GM19328 (cell line): ENCODE measurements around the gene ZRANB3.
"Not testable (repeated sequence)": the region's sequence is repeated elsewhere in the genome, so short reads cannot be mapped to it uniquely, and the experiment has no call there.

Experiments used
- ATAC-seq: cut with Tn5 transposase; IDR thresholded peaks from one replicate; pipeline ENCODE4 v1.9.1; 2021; ENCODE audit warnings: mild to moderate bottlenecking, moderate library complexity; ENCODE audit not compliant: unreplicated experiment

ZRANB3 gene

DNA sequence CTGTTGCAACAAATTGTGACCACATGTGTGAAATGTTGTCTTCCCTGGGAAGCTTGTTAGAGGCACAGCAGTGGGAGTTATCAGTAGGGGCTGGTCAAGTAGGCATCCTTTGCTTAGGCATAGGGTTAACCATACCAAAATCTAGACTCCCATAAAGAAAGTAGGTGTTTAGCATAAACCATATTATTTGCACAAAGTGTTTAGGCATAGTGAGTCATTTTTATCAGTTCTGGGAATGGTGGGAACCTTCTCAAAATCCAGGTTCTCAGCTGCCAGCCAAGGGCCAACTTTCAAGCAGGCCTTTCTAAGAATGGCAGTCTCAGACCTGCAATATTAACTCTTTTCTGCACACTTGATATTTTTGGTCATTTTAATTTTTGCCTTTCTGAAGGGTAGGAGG lies 390.4 kb downstream of the ZRANB3 start:
- ATAC-seq = no peak

DNA sequence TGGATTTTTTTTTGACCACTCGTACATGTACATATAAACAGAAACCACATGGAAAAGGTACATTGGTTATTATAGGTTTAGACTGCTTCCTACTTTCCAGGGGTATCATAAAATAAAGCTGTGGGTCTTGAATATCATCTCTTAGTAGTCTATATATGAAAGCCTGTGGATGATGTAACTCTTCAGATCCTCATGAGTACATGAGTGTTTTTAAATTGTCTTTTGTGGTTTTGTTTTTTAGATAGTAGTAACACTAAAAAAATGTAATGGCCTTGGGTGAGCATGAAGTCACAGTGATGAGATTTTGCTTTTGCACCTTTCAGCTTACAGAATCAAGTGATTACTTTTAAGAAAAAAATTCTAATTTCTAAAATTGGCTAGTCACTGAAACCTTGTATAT lies 398.7 kb downstream of the ZRANB3 start:
- no peak for ATAC-seq

DNA sequence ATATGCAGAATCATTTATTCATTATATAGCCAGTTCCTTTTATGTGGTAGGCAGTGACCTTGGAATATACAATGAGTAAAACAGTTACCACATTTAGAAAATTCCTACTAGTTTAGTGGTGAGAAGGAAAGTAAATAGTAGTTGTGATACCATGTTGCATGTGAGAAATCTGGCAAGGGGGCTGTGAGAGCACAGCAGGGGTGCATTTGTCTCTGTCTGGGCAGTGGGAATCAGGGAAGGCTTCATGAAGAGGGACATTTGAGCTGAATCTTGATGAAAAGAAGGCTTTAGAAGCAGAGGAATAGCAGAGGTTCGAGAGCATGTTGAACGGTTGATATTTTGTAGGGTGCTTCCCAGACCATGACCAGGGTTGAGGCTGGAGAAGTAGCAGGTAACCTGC lies 400.3 kb downstream of the ZRANB3 start:
- no peak for ATAC-seq

DNA sequence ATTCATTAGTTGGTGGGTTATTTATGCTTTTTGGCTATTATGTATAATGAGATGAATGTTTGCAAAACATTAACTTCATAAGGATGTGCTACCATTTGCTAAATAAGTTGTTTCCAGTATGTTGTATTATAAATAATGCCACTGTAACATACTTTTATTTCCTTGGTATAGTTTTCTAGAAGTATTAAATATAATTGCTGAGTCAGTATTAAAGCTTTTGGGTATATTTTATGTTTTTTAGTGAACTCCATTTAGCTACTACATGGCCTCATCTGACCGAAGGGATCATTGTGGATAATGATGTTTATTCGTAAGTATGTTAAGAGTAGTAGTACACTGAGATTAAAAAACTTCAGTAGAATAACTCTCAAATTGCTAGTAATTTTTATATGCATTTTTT lies 405.1 kb downstream of the ZRANB3 start:
- ATAC-seq = no peak

DNA sequence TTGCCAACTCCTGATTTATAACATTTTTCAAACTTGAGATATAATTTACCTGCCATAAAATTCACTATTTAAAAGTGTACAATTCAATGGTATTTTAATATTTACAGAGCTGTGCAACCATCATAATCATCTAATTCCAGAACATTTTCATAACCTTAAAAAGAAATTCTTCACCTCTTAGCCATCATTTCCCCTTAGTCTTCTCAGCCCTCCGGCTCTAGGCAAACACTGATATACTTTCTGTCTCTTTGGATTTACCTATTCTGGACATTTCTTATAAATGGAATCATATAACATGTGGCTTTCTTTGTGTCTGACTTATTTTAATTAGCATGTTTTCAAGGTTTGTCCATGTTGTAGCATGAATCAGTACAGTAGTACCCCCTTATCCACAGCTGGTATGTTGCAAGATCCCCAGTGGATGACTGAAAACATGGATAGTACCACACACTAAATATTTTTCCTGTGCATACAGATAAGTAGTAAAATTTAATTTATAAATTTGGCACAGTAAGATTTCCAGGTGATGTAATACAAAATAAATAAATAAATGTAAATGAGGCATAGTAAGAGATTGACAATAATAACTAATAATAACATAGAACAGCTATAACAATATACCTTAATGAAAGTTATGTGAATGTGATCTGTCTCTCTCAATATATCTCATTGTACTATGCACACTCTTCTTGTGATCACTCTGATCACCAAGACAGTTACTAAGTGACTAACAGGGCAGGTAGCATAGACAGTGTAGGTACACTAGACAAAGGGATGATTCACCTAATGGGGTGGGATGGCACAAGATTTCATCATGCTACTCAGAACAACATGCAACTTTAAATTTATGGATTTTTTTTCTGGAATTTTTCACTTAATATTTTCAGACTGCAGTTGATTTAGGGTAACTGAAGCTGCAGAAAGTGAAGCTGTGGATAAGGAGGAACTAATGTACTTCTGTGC lies 405.8 kb downstream of the ZRANB3 start:
- no peak for ATAC-seq

DNA sequence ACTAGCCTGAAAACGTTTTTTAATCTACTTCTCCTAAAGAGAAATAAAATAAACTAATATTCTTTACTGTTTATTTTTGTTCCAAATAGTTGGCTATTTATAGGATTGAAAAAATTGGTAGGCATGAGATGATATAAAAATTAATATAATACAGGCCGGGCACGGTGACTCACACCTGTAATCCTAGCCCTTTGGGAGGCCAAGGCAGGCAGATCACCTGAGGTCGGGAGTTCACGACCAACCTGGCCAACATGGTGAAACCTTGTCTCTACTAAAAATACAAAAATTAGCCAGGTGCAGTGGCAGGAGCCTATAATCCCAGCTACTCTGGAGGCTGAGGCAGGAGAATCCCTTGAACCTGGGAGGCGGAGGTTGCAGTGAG lies 409.4 kb downstream of the ZRANB3 start:
- not testable (repeated sequence) for ATAC-seq

DNA sequence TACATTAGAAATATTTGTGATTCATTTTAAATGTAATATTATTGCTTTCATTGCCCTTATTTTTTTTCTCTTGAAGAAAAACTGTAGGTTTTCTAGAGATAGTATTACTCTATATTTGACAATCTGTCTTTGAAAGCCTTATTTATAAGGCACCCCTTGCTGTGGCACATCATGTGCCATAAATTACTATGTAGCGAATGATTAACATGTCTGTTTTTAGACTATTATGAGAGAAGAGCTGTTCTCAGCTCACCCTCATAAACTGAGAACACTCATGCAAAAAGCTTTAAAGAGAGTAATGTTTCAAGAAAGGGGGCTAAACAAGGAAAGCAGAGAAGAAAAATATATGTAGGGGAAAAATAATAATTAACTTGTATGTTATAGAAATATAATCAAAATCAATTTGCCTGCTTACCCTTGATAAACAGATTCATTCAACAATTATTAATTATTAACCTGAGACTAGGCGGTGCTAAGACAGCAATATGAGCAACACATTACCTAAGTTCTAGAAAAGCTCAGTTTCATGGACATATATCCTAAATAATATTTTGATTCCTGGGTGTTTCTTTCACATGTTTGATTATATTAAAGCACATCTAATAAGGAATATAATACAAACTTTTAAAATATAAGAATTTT lies 409.9 kb downstream of the ZRANB3 start:
- ATAC-seq = no peak

DNA sequence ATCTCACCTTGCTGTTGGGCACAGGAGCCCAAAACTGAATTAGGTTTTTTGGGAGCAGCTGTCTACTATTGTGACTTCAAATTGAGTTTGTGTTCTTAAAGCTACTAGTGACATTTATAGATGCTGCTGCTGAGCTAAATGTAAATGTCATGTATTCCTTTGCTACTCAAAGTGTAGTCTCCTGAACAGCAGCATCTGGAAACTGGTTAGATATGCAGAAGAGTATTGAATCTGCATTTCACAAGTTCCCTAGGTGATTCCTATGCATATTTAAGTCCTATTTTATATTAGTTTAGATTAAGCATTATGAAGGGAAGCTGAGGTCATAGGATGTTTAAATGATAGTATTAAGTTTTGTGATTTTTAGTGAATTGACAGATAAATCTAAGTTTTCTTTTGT lies 411.4 kb downstream of the ZRANB3 start:
- ATAC-seq = no peak

DNA sequence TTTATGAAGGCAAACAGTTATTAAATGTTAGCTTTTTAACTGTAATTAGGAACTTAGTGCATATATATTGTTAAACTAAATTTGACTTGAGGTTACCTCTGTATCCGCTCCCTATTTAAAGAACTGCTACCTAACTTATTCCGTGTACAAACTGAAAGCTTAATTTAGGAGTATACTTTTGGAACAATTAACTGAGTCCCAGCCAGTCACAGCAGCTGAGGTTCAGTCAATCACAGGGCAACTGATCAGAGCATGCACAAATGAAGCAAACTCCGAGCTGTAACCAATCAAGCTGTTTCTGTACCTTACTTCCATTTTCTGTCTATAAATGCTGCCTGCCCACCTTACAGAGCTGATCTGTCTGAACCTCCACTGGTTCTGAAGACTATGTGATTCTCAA lies 417.7 kb downstream of the ZRANB3 start:
- ATAC-seq = no peak

DNA sequence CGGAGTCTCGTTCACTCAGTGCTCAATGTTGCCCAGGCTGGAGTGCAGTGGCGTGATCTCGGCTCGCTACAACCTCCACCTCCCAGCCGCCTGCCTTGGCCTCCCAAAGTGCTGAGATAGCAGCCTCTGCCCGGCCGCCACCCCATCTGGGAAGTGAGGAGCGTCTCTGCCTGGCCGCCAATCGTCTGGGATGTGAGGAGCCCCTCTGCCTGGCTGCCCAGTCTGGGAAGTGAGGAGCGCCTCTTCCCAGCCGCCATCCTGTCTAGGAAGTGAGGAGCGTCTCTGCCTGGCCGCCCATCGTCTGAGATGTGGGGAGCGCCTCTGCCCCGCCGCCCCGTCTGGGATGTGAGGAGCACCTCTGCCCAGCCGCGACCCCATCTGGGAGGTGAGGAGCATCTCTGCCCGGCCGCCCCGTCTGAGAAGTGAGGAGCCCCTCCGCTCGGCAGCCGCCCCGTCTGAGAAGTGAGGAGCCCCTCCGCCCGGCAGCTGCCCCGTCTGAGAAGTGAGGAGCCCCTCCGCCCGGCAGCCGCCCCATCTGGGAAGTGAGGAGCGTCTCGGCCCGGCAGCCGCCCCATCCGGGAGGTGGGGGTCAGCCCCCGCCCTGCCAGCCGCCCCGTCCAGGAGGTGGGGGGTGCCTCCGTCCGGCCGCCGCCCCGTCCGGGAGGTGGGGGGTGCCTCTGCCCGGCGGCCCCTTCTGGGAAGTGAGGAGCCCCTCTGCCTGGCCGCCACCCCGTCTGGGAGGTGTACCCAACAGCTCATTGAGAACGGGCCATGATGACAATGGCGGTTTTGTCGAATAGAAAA lies 425.3 kb downstream of the ZRANB3 start:
- ATAC-seq = not testable (repeated sequence)

DNA sequence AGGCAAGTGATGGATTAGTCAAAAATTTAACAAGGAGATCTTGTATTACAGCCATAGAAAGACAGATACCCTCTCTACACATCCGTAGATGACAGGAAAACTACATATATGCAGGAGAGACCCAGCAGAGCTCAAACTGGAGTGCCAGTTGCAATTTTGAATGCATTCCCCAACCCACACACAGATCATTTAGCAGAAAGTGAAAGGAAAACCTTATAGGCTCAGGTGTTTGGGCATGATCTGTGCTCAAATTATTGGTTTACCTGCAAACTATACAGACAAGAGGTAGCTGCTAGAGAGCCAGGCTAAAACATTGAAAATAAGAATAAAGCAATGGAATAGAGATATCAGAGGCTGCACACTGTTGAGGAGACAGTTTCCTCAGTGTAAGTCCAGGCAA lies 427.2 kb downstream of the ZRANB3 start:
- no peak for ATAC-seq

DNA sequence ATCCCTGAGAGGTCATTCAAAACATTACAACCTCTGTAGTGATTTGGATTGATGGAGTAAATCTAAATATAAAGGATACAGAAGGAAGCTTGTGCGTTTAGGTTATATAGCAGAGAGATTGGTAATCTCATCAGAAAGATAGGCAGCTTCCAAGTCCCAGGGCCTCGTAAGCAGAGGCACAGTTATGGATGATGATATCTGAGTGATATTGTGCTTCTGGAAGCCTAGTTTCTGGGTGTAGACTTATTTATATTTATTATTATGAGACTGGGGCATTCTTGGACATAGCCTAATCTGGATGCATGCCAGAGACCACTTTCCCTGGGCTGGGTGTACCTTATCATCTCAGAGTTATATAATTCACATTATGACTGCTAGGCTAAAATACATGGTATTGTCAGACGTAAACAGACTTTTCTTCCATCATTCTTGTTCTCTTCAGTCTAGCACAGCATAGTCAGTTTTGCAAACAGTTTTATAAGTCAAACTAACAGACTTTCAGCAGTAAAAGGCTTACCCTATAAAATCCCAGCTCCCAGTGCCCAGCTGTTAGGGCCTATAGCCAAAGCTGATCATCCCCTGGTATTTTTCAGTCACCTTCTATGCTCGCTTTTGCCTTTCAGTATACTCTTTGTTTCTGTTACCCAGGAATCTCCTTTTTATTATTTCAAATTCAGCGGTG lies 431.1 kb downstream of the ZRANB3 start:
- no peak for ATAC-seq

DNA sequence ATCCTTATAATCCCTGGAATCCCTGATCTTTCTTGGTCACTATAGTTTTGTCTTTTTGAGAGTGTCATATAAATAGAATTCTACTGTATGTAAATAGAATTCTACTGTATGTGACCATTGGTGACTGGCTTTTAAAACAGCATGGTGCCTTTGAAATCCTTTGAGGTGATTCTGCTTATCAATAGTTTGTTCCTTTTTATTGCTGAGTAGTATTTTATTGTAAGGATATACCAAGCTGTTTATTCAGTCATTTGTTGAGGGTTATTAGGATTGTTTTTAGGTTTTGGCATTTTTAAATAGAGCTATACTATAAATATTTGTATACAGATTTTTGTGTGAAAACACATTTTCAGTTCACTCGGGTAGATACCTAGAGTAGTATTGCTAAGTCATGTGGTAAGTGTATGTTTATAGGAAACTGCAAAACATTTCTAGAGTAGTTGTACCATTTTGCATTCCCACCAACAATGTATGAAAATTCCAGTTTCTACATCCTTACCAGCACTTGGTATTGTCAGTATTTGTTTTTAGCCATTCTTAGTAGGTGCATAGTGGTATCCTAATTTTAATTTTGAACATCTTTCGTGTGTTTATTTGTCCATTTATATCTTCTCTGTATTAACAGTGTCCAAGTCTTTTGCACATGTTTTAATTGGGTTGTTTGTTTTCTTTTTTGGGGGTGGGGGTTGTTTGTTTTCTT lies 433.3 kb downstream of the ZRANB3 start:
- ATAC-seq = no peak

DNA sequence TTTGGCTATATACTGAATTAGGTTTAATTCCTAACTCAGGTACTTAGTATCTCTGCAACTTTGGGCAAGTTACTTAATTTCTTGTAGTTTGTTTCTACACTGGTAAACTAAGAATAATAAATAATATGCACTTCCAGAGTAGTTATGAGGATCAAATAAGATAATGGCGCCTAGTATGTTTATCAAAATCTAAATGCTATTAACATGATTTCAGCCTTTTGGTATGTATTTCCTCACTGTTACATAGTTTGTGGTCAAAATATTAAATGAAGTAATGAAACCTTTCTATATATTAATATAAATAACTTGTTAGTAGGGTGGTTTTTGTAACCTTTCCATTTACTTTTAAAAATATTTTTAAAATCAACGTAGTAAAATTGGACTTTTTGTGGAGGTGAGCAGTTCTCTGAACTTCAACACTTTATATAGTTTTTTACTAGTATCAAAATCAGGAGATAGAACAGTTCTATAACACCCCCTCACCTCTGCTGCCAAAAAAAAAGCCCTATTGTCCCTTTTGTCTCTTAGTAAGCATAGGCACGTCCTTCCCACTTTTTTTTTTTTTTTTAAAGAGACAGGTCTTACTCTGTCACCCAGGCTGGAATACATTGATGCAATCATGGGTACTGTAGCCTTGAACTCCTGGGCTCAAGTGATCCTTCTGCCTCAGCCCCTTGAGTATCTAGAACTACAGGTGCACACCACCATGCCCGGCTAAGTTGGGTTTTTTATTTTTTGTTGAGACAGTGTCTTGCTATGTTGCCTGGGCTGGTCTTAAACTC lies 434.2 kb downstream of the ZRANB3 start:
- no peak for ATAC-seq

DNA sequence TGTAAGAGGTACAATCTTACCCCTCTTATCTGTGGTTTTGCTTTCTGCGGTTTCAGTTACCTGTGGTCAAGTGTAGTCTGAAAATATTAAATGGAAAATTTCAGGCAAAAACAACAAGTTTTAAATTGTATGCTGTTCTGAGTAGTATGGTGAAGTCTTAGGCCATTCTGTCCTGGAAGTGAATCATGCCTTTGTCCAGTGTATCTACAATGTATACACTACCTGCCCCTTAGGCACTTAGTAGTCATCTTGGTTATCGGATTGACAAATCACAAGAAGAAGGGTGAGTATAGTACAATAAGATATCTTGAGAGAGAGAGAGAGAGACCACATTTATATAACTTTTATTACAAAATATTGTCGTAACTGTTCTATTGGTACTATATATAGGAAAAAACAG lies 435.4 kb downstream of the ZRANB3 start:
- ATAC-seq = no peak

DNA sequence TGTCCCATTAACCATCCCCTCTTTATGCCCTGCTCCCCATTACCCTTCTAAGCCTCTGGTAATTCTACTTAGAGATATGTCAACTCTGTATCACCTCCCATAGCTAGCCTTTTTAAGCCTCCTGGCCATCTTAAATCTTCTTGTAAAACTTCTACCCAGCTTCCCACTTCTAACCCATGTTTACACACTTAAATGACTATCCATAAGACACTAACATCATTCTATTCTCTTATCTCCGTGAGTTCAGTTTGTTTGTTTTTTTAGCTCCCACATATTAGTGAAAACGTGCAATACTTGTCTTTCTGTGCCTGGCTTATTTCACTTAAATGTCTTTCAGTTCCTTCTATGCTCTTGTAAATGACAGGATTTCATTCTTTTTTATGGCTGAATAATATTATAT lies 436.5 kb downstream of the ZRANB3 start:
- no peak for ATAC-seq

DNA sequence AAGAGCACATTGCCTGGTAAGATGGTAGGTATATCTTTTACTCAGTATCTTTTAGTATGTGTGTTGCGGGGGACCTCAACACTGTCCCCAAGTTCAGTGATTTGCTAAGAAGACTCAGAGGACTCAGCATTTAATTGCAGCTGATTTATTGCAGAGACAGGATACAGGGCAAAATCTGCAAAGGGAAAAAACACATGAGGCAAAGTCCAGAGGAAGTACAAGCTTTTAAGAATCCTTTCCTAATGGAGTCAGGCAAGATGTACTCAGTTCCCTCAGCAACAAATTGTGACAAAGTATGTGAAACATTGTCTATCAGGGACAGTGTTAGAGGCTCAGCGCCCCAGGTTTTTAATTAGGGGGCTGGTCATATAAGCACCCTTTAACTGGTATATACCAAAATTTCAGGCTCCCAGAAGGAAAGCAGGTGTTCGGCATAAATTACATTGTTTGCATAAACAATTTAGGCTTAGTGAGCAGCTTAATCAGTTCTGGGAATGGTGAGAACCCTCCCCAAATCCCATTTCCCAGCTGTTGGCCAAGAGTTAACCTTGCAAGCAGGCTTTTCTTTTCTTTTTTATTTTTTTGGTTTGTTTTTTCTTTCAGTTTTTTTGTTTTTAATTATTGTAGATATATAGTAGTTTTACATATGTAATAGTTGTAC lies 437.2 kb downstream of the ZRANB3 start:
- ATAC-seq = no peak

DNA sequence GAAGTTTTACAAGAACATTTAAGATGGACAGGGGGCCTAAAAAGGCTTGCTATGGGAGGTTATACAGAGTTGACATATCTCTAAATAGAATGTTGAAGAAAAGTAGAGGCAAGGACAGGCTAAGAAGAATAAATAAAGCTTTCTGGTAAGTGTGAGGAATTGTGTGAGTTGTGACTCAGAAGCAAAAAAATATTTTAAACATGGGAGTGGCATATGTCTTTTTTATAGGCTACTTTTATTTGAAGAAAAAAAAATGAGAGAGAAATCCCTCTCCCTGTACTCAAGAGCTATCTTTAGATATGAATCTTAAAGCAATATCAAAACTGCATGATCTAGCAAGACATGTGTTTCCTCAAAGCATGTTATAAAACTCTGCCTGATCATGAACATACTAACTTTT lies 437.8 kb downstream of the ZRANB3 start:
- no peak for ATAC-seq

DNA sequence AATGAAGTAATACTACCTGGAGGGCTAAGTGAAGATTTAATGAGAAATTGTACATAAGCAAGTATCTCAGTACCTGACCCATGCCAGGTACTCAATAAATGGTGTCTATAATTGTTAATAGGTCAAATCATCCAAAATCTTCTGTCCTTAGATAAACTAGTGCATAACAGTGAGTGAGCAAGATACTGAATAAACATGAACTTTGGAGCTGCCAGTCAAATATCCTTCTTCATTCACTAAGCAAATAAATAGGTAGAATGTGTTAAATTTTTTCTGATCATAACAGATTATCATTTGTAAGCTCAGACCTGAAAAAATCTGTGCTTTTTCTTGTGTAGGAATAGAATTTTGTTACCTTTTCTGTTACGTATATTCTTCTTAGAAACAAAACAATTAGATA lies 439.3 kb downstream of the ZRANB3 start:
- no peak for ATAC-seq
